SK-N-SH treated with all-trans-retinoic acid at 6 μM for 48 hours (cell line): Measurements from ENCODE around the gene P3H3.

Source experiments
- ARNTL ChIP-seq: fragments of 450-650 bp; formaldehyde crosslinking; IDR thresholded peaks from 2 replicates; pipeline ENCODE4 v1.5.0; 2020; ENCODE audit warnings: low read depth, mild to moderate bottlenecking, moderate library complexity, borderline replicate concordance
- CSDC2 ChIP-seq: fragments of 250-450 bp; sonication (Bioruptor Pico); IDR thresholded peaks from 2 replicates; pipeline ENCODE4 v1.5.0; 2020; ENCODE audit warnings: mild to moderate bottlenecking, moderate library complexity
- ISL1 ChIP-seq: fragments of 250-450 bp; sonication (Bioruptor Pico); IDR thresholded peaks from 2 replicates; pipeline ENCODE4 v2.1.2; 2022; ENCODE audit warnings: mild to moderate bottlenecking, moderate library complexity
- PATZ1 ChIP-seq: fragments of 250-450 bp; sonication (Bioruptor Pico); IDR thresholded peaks from 2 replicates; pipeline ENCODE4 v1.8.0; 2020; ENCODE audit warnings: mild to moderate bottlenecking, moderate library complexity, borderline replicate concordance
- ZNF70 ChIP-seq: fragments of 450-650 bp; formaldehyde crosslinking; IDR thresholded peaks from 2 replicates; pipeline ENCODE4 v1.5.0; 2020; ENCODE audit warnings: mild to moderate bottlenecking, moderate library complexity
- ZNF8 ChIP-seq: fragments of 450-650 bp; formaldehyde crosslinking; IDR thresholded peaks from 2 replicates; pipeline ENCODE4 v1.5.0; 2020; ENCODE audit warnings: mild to moderate bottlenecking, moderate library complexity
- TF ChIP-seq, protein P1 (sequence below): fragments of 250-450 bp; sonication (Bioruptor Pico); IDR thresholded peaks from 2 replicates; pipeline ENCODE4 v1.8.0; 2021; ENCODE audit warnings: low read depth, mild to moderate bottlenecking, moderate library complexity, borderline replicate concordance

GRCh38 chr12:6867413-6868210 lies 39.4 kb downstream of the P3H3 start, which contains the start of gene TPI1:
- TF ChIP-seq, protein P1, sequence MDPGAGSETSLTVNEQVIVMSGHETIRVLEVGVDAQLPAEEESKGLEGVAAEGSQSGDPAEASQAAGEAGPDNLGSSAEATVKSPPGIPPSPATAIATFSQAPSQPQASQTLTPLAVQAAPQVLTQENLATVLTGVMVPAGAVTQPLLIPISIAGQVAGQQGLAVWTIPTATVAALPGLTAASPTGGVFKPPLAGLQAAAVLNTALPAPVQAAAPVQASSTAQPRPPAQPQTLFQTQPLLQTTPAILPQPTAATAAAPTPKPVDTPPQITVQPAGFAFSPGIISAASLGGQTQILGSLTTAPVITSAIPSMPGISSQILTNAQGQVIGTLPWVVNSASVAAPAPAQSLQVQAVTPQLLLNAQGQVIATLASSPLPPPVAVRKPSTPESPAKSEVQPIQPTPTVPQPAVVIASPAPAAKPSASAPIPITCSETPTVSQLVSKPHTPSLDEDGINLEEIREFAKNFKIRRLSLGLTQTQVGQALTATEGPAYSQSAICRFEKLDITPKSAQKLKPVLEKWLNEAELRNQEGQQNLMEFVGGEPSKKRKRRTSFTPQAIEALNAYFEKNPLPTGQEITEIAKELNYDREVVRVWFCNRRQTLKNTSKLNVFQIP (CRISPR knock-in tag): no peak
- TF ChIP-seq CSDC2 (CRISPR knock-in tag): no peak
- TF ChIP-seq ZNF70 (CRISPR knock-in tag): no peak
- no peak for TF ChIP-seq PATZ1 (CRISPR knock-in tag)
- no peak for TF ChIP-seq ISL1 (CRISPR knock-in tag)
- TF ChIP-seq ZNF8 (CRISPR knock-in tag): no peak
- no peak for TF ChIP-seq ARNTL
